Vagina (tissue), 2 donors: ENCODE results near the gene DLG2.

Experiments used
- CTCF ChIP-seq, 3 experiments: fragments of 450-650 bp in 2 of 3; fragments of 200-600 bp in 1 of 3; sonication (generic) in 1 of 3; IDR thresholded peaks; one replicate each; pipeline ENCODE4 v1.5.1; 2017 to 2019; ENCODE audit warnings: antibody characterized with exemption in 3 of 3, mild to moderate bottlenecking in 2 of 3, moderate library complexity in 2 of 3
- POLR2A ChIP-seq, 2 donors: fragments of 450-650 bp; IDR thresholded peaks; one replicate each; pipeline ENCODE4 v1.6.1; 2017; ENCODE audit warnings: antibody characterized with exemption in 2 of 2, mild to moderate bottlenecking in 2 of 2, moderate library complexity in 2 of 2
- POLR2AphosphoS5 ChIP-seq, 2 donors: sonication (generic); formaldehyde crosslinking; IDR thresholded peaks; one replicate each; pipeline ENCODE4 v1.9.0; 2017; ENCODE audit warnings: antibody characterized with exemption in 2 of 2, mild to moderate bottlenecking in 2 of 2, low read depth in 1 of 2; ENCODE audit not compliant: insufficient read depth in 1 of 2

- TF ChIP-seq CTCF (IDR thresholded peaks at IDR 0.05) (no peak), POLR2A (IDR thresholded peaks at IDR 0.05) (no peak), POLR2AphosphoS5 (IDR thresholded peaks at IDR 0.05; ENCODE audit: insufficient read depth in 1 of 2, low read depth in 1 of 2) (no peak)
Measured at GRCh38 chr11:83540728-83541127, 2086.4 kb downstream of the DLG2 start.
